SKM-1 treated with dmso at 0.1 percent for 144 hours (cell line): ENCODE measurements around the gene ARID3A.
A peak's percentile ranks its signal among the peaks of the same experiment; 100 is the strongest.
"Not testable (repeated sequence)": the region's sequence is repeated elsewhere in the genome, so short reads cannot be mapped to it uniquely, and the experiment has no call there.

Experiments used
- DNase-seq: peaks from one replicate; lab custom pipeline; 2025; ENCODE audit not compliant: unreplicated experiment; lab: John Stamatoyannopoulos, UW

The ARID3A gene

GRCh38 chr19:891421-892200, 34.2 kb upstream of the ARID3A start:
- DNase-seq: not testable (repeated sequence)

- DNase-seq: no peak
Observed at GRCh38 chr19:892243-892893, 33.5 kb upstream of the ARID3A start.

- peak; percentile 90 for DNase-seq
Observed at GRCh38 chr19:892894-893689, 32.7 kb upstream of the ARID3A start, which contains the start of the genes MED16 and RNU6-9. MED16 (minus strand) TSS chr19:893187; CDS start chr19:891131, 2,056 bp downstream. RNU6-9 (plus strand) TSS chr19:893484.

- no peak for DNase-seq
Observed at GRCh38 chr19:896434-896833, 29.4 kb upstream of the ARID3A start.

GRCh38 chr19:896999-897398, 28.8 kb upstream of the ARID3A start:
- no peak for DNase-seq

GRCh38 chr19:897442-898039, 28.3 kb upstream of the ARID3A start:
- DNase-seq: no peak

- DNase-seq: no peak
Observed at GRCh38 chr19:898663-899062, 27.2 kb upstream of the ARID3A start.

- DNase-seq: no peak
Observed at GRCh38 chr19:899336-900042, 26.3 kb upstream of the ARID3A start.

GRCh38 chr19:900043-900301, 25.9 kb upstream of the ARID3A start:
- DNase-seq: no peak

GRCh38 chr19:900302-901111, 25.3 kb upstream of the ARID3A start:
- DNase-seq: no peak

GRCh38 chr19:901216-902092, 24.4 kb upstream of the ARID3A start:
- DNase-seq: no peak

- DNase-seq: no peak
Observed at GRCh38 chr19:902093-902370, 23.8 kb upstream of the ARID3A start.

- no peak for DNase-seq
Observed at GRCh38 chr19:902446-903226, 23.2 kb upstream of the ARID3A start.

GRCh38 chr19:903266-903797, 22.5 kb upstream of the ARID3A start:
- DNase-seq: no peak

GRCh38 chr19:904545-904944, 21.3 kb upstream of the ARID3A start:
- no peak for DNase-seq

GRCh38 chr19:906480-906879, 19.4 kb upstream of the ARID3A start:
- DNase-seq: no peak

- DNase-seq: no peak
Observed at GRCh38 chr19:907183-907853, 18.5 kb upstream of the ARID3A start.
